ENCODE data around the gene CACNA1B.

The CACNA1B gene

GRCh38 chr9:137972988-137973470 is 95.4 kb downstream of the CACNA1B start:
- H3K9ac ChIP-seq, result no peak overlapping the region
- H3K36me3 ChIP-seq, result no peaks in the 10 kb centered on the region
- H3K27me3 ChIP-seq, result no peaks in the 10 kb centered on the region
- H3K27ac ChIP-seq, result no peak overlapping the region
- peaks cover 0 to 4% (median 0%) of the 10 kb centered on the region in 11 experiments; a peak in 2 of 22 replicates for H4K20me1 ChIP-seq
- no peaks in the 10 kb centered on the region for H3K9me3 ChIP-seq (replicated peaks in 1 of 11)
- TF ChIP-seq Cebpa-rat (IDR thresholded peaks at IDR 0.05), result no peak
- no peak overlapping the region for H3K4me3 ChIP-seq
- H3K4me1 ChIP-seq, result no peaks in the 10 kb centered on the region
- H3K4me2 ChIP-seq, result no peak overlapping the region

- Histone ChIP-seq H3K4me1 (no peaks in the 10 kb centered on the region), H3K9ac (no peak overlapping the region), H3K9me3 (replicated peaks in 1 of 11) (no peaks in the 10 kb centered on the region), H3K4me2 (no peak overlapping the region), H3K27ac (no peak overlapping the region), H4K20me1 (peaks cover 0 to 4% (median 0%) of the 10 kb centered on the region in 11 experiments; a peak in 2 of 22 replicates), H3K36me3 (no peaks in the 10 kb centered on the region), H3K27me3 (no peaks in the 10 kb centered on the region), H3K4me3 (no peak overlapping the region)
- TF ChIP-seq Cebpa-rat (IDR thresholded peaks at IDR 0.05), result no peak
Observed at GRCh38 chr9:137973829-137974416, 96.3 kb downstream of the CACNA1B start.

GRCh38 chr9:137974746-137975526 is 97.4 kb downstream of the CACNA1B start:
- Histone ChIP-seq H3K4me1 (no peaks in the 10 kb centered on the region), H3K4me3 (no peak overlapping the region), H3K4me2 (no peak overlapping the region), H3K27ac (no peak overlapping the region), H3K9ac (no peak overlapping the region), H3K9me3 (replicated peaks in 1 of 11) (no peaks in the 10 kb centered on the region), H3K27me3 (no peaks in the 10 kb centered on the region), H4K20me1 (peaks cover 0 to 4% (median 0%) of the 10 kb centered on the region in 11 experiments; a peak in 2 of 22 replicates), H3K36me3 (no peaks in the 10 kb centered on the region)
- TF ChIP-seq Cebpa-rat (IDR thresholded peaks at IDR 0.05), result no peak

- no peaks in the 10 kb centered on the region for H3K36me3 ChIP-seq
- peaks cover 0 to 4% (median 0%) of the 10 kb centered on the region in 11 experiments; a peak in 2 of 22 replicates for H4K20me1 ChIP-seq
- no peaks in the 10 kb centered on the region for H3K9me3 ChIP-seq (replicated peaks in 1 of 11)
- H3K4me2 ChIP-seq, result no peak overlapping the region
- no peak overlapping the region for H3K9ac ChIP-seq
- H3K27me3 ChIP-seq, result no peaks in the 10 kb centered on the region
- H3K4me1 ChIP-seq, result no peaks in the 10 kb centered on the region
- no peak overlapping the region for H3K27ac ChIP-seq
- no peak for TF ChIP-seq Cebpa-rat (IDR thresholded peaks at IDR 0.05)
- H3K4me3 ChIP-seq, result no peak overlapping the region
Observed at GRCh38 chr9:137975527-137975913, 97.9 kb downstream of the CACNA1B start.

GRCh38 chr9:137975936-137976565 is 98.5 kb downstream of the CACNA1B start:
- Histone ChIP-seq H3K4me2 (no peak overlapping the region), H4K20me1 (peaks cover 0 to 4% (median 0%) of the 10 kb centered on the region in 11 experiments; a peak in 2 of 22 replicates), H3K9me3 (replicated peaks in 1 of 11) (no peaks in the 10 kb centered on the region; a peak in 1 of 22 replicates), H3K9ac (no peak overlapping the region), H3K27me3 (no peaks in the 10 kb centered on the region), H3K4me1 (no peaks in the 10 kb centered on the region), H3K27ac (no peak overlapping the region), H3K36me3 (no peaks in the 10 kb centered on the region), H3K4me3 (no peak overlapping the region)
- no peak for TF ChIP-seq Cebpa-rat (IDR thresholded peaks at IDR 0.05)

GRCh38 chr9:137977571-137978261 is 100.1 kb downstream of the CACNA1B start:
- no peak overlapping the region for H3K4me2 ChIP-seq
- no peak for TF ChIP-seq Cebpa-rat (IDR thresholded peaks at IDR 0.05)
- no peaks in the 10 kb centered on the region for H3K27me3 ChIP-seq
- no peaks in the 10 kb centered on the region; a peak in 1 of 22 replicates for H4K20me1 ChIP-seq
- H3K4me3 ChIP-seq, result no peak overlapping the region
- no peaks in the 10 kb centered on the region for H3K4me1 ChIP-seq
- H3K36me3 ChIP-seq, result no peaks in the 10 kb centered on the region
- H3K27ac ChIP-seq, result no peak overlapping the region
- no peak overlapping the region for H3K9ac ChIP-seq
- no peaks in the 10 kb centered on the region; a peak in 1 of 22 replicates for H3K9me3 ChIP-seq (replicated peaks in 1 of 11)

DNA sequence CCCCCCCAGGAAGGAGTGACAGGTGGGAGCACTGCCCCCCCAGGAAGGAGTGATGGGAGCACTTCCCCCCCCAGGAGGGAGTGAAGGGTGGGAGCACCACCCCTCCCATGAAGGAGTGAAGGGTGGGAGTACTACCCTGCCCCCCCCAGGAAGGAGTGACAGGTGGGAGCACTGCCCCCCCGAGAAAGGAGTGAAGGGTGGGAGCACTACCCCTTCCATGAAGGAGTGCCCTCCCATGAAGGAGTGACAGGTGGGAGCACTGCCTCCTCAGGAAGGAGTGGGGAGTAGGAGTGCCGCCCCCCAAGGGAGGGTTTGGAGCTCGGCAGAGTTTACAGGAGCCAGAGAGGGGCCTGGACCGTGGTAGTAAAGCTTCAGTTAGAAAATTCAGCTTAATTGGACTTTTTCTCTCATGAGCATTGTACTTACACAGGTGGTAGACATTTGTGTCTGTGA is 100.7 kb downstream of the CACNA1B start:
- Histone ChIP-seq H3K9me3 (replicated peaks in 1 of 11) (no peaks in the 10 kb centered on the region; a peak in 1 of 22 replicates), H3K4me3 (no peak overlapping the region), H4K20me1 (no peaks in the 10 kb centered on the region; a peak in 1 of 22 replicates), H3K27me3 (no peaks in the 10 kb centered on the region), H3K4me1 (no peaks in the 10 kb centered on the region), H3K9ac (no peak overlapping the region), H3K27ac (no peak overlapping the region), H3K36me3 (no peaks in the 10 kb centered on the region), H3K4me2 (no peak overlapping the region)
- TF ChIP-seq Cebpa-rat (IDR thresholded peaks at IDR 0.05), result no peak

DNA sequence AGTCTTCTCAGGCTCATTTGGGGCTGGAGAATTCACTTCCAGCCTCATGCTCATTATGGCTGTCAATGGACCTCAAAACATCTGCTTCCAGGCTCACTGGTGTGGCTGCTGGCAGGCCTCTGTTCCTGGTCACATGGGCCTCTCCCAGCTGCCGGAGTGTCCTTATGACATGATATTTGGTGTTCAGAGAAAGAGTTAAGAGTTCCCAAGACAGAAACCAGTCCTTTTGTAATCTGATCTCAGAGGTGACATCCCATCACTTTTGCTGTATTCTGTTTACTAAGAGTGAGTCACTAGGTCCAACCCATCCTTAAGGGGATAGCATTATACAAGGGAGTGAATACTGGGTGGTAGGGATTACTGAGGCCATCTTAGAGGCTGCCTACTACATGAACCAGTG is 104.6 kb downstream of the CACNA1B start:
- no peak overlapping the region for H3K9ac ChIP-seq
- H3K27me3 ChIP-seq, result no peaks in the 10 kb centered on the region
- H4K20me1 ChIP-seq, result no peaks in the 10 kb centered on the region
- H3K9me3 ChIP-seq (replicated peaks in 1 of 11), result no peaks in the 10 kb centered on the region; a peak in 1 of 22 replicates
- H3K27ac ChIP-seq, result no peak overlapping the region
- peaks cover 0 to 8% (median 2%) of the 10 kb centered on the region in 10 experiments; a peak in 3 of 20 replicates for H3K4me1 ChIP-seq
- TF ChIP-seq Cebpa-rat (IDR thresholded peaks at IDR 0.05), result no peak
- H3K4me2 ChIP-seq, result no peak overlapping the region
- no peaks in the 10 kb centered on the region for H3K36me3 ChIP-seq
- H3K4me3 ChIP-seq, result no peak overlapping the region

DNA sequence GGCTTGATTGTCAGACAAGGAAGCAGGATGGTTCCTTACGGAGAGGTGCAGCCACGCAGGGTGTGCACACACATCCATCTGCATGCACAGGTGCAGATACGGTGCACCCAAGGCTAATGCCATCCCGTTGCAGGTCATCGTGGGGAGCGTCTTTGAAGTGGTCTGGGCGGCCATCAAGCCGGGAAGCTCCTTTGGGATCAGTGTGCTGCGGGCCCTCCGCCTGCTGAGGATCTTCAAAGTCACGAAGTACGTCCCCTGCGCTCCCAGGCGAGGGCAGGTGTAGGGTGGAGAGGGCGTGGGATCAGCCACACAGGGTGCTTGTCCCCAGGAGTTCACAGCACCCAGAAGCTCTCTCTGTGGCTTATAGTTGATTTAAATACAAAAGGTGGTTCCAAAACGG is 106.4 kb downstream of the CACNA1B start:
- no peaks in the 10 kb centered on the region for H3K36me3 ChIP-seq
- no peaks in the 10 kb centered on the region for H4K20me1 ChIP-seq
- H3K4me3 ChIP-seq, result no peak overlapping the region
- H3K27ac ChIP-seq, result no peak overlapping the region
- TF ChIP-seq Cebpa-rat (IDR thresholded peaks at IDR 0.05), result no peak
- H3K9ac ChIP-seq, result no peak overlapping the region
- no peak overlapping the region for H3K4me2 ChIP-seq
- H3K4me1 ChIP-seq, result peaks cover 0 to 19% (median 9%) of the 10 kb centered on the region in 10 experiments; a peak in 16 of 20 replicates
- H3K9me3 ChIP-seq (replicated peaks in 1 of 11), result no peaks in the 10 kb centered on the region; a peak in 1 of 22 replicates
- H3K27me3 ChIP-seq, result no peaks in the 10 kb centered on the region

Data from BLaER1 treated with 17β-estradiol and CSF1 and Interleukin-3, amounts not matched to agents 10 nM and 100 nM (cell line).